K562 (cell line): ENCODE measurements around the gene LRCH1. TPM values are rescaled to one million over a fixed set of nuclear protein-coding genes. Genes with fewer than 3 reads are reported as not detected.
A peak's percentile ranks its signal among the peaks of the same experiment; 100 is the strongest.

Experiments
- ATAC-seq: fragments of 200-7000 bp; cut with Tn5 transposase; 3 replicates; pipeline ENCODE4 v1.9.1; 2020; ENCODE audit warnings: moderate library complexity
- BruUV-seq: library from RNA; stranded (reverse); fragments of 400-500 nt; replicated peaks from 2 replicates; lab custom pipeline; 2021; lab: Mats Ljungman, UMichigan
- CTCF ChIA-PET: fragments of 300-600 bp; formaldehyde crosslinking; extraction: SDS; loops from one replicate; lab custom pipeline; 2021; ENCODE audit warnings: low intra/inter-chr PET ratio; lab: Yijun Ruan, JAX
- POLR2A ChIA-PET: fragments of 300-600, 350-650 bp; sonication (Branson Sonifier 250); formaldehyde crosslinking; extraction: SDS; loops from one replicate; lab custom pipeline; 2021; ENCODE audit warnings: antibody characterized with exemption, inconsistent platforms; lab: Yijun Ruan, JAX
- DNase-seq, 4 experiments: peaks; one replicate each; pipeline versions ENCODE4 v3.0.0 to v3.0.0-alpha.2; 2011 to 2018; ENCODE audit warnings: low spot score in 3 of 4, mixed read lengths in 3 of 4; ENCODE audit errors: extremely low read depth in 1 of 4
- FAIRE-seq: peaks from 2 replicates; lab custom pipeline; 2011; peaks lifted over from hg19 to GRCh38; lab: Jason Lieb, UNC
- H2AFZ ChIP-seq: 2 replicates; pipeline ENCODE4 v1.6.0; 2011; ENCODE audit warnings: low read depth, low read length, control low read depth, inconsistent platforms
- H3K27ac ChIP-seq: fragments of 200-600 bp; 3 replicates; pipeline ENCODE4 v1.8.0; 2011; ENCODE audit warnings: low read depth, mild to moderate bottlenecking, control low read depth, inconsistent platforms, low read length, moderate library complexity, mixed read lengths; ENCODE audit errors: extremely low read depth
- H3K27me3 ChIP-seq, 2 experiments: fragments of 300-600 bp in 1 of 2; 2 replicates in 1 of 2; 3 replicates in 1 of 2; pipeline versions ENCODE4 v1.6.0 to v1.8.0; 2011; ENCODE audit warnings: inconsistent platforms in 2 of 2, low read length in 2 of 2, mild to moderate bottlenecking in 1 of 2, mixed read lengths in 1 of 2, moderate library complexity in 1 of 2; ENCODE audit not compliant: control insufficient read depth in 2 of 2, insufficient read depth in 2 of 2
- H3K36me3 ChIP-seq: fragments of 300-600 bp; 3 replicates; pipeline ENCODE4 v1.8.0; 2011; ENCODE audit warnings: mild to moderate bottlenecking, low read length, inconsistent platforms; ENCODE audit not compliant: control insufficient read depth, insufficient read depth
- H3K4me1 ChIP-seq, 2 experiments: fragments of 200-600 bp in 1 of 2; replicated peaks in 1 of 2; 2 replicates in 1 of 2; 3 replicates in 1 of 2; pipeline versions ENCODE4 v1.5.1 to v1.8.0; 2011; ENCODE audit warnings: inconsistent platforms in 2 of 2, low read length in 2 of 2, mild to moderate bottlenecking in 1 of 2, mixed read lengths in 1 of 2, moderate library complexity in 1 of 2; ENCODE audit not compliant: control insufficient read depth in 2 of 2, insufficient read depth in 2 of 2
- H3K4me2 ChIP-seq: 2 replicates; pipeline ENCODE4 v1.6.1; 2011; ENCODE audit warnings: low read length, control low read depth, inconsistent platforms, mixed read lengths; ENCODE audit not compliant: insufficient read depth
- H3K4me3 ChIP-seq: fragments of 200-600 bp; sonication (generic), shearing (Covaris generic); 2 replicates; pipeline ENCODE4 v1.5.1; 2016; ENCODE audit warnings: control low read depth, inconsistent platforms
- H3K79me2 ChIP-seq: fragments of 200-600 bp; 3 replicates; pipeline ENCODE4 v1.8.0; 2011; ENCODE audit warnings: low read length, inconsistent platforms; ENCODE audit not compliant: control insufficient read depth, insufficient read depth
- H3K9ac ChIP-seq, 2 experiments: 2 replicates each; pipeline versions ENCODE4 v1.6.0 to v1.6.1; 2011; ENCODE audit warnings: low read depth in 2 of 2, low read length in 2 of 2, control low read depth in 1 of 2, inconsistent platforms in 1 of 2, mild to moderate bottlenecking in 1 of 2, mixed read lengths in 1 of 2; ENCODE audit not compliant: insufficient read depth in 1 of 2
- H3K9me1 ChIP-seq: one replicate; pipeline ENCODE4 v1.6.0; 2011; ENCODE audit warnings: inconsistent platforms, mild to moderate bottlenecking, low read length, moderate library complexity; ENCODE audit not compliant: control insufficient read depth, insufficient read depth
- H3K9me3 ChIP-seq: replicated peaks from 2 replicates; pipeline ENCODE4 v1.5.1; 2011; ENCODE audit warnings: low read depth, low read length, inconsistent platforms; ENCODE audit not compliant: control insufficient read depth, insufficient read depth
- H4K20me1 ChIP-seq: replicated peaks from 2 replicates; pipeline ENCODE4 v1.6.1; 2011; ENCODE audit warnings: low read length, inconsistent platforms, mixed read lengths; ENCODE audit not compliant: control insufficient read depth, insufficient read depth
- CBFA2T3 ChIP-seq: fragments of 450-650 bp; IDR thresholded peaks from 2 replicates; pipeline ENCODE4 v1.6.1; 2017
- CSDE1 ChIP-seq, 2 experiments: fragments of 450-650 bp; IDR thresholded peaks; 2 replicates each; pipeline ENCODE4 v1.6.1; 2016; ENCODE audit warnings: mild to moderate bottlenecking in 1 of 2
- DNMT1 ChIP-seq: fragments of 450-650 bp; IDR thresholded peaks from 2 replicates; pipeline ENCODE4 v1.6.1; 2016; ENCODE audit warnings: antibody characterized with exemption, mild to moderate bottlenecking
- MYBL2 ChIP-seq, 2 experiments: fragments of 450-650 bp in 1 of 2; sonication (generic) in 1 of 2; formaldehyde crosslinking in 1 of 2; IDR thresholded peaks; 2 replicates each; pipeline versions ENCODE4 v1.6.1 to v1.8.1; 2017 to 2022; ENCODE audit warnings: borderline replicate concordance in 1 of 2, inconsistent platforms in 1 of 2, low read depth in 1 of 2, mild to moderate bottlenecking in 1 of 2, missing genetic modification reagents in 1 of 2, moderate library complexity in 1 of 2
- PBX2 ChIP-seq, 2 experiments: IDR thresholded peaks in 1 of 2; conservative IDR thresholded peaks in 1 of 2; 2 replicates each; pipeline ENCODE4 v1.6.1; 2016; ENCODE audit warnings: low read depth in 2 of 2, mild to moderate bottlenecking in 1 of 2, missing compliant biosample characterization in 1 of 2, missing genetic modification characterization in 1 of 2, moderate library complexity in 1 of 2
- SMARCE1 ChIP-seq: fragments of 450-650 bp; IDR thresholded peaks from 2 replicates; pipeline ENCODE4 v1.7.1; 2016; ENCODE audit warnings: mild to moderate bottlenecking
- ZNF384 ChIP-seq: IDR thresholded peaks from 2 replicates; pipeline ENCODE4 v1.6.1; 2012; ENCODE audit warnings: low read depth, low read length, improper control_type of control experiment
- WGBS: fragments of 100-300 bp; shearing (Covaris generic); methylation state at CpG from one replicate; pipeline ENCODE4 v1.1.6; 2016; ENCODE audit warnings: low coverage, mixed read lengths; ENCODE audit not compliant: insufficient coverage; ENCODE audit errors: missing lambda C conversion rate; 5-methylcytosine and 5-hydroxymethylcytosine counted together
- in situ Hi-C: fragments of 300-500 bp; cut with MboI; formaldehyde crosslinking; loops from 4 replicates; pipeline ENCODE4 v1.15.0; 2018; ENCODE audit warnings: inconsistent platforms, mixed read lengths
- intact Hi-C: fragments of 100-400 bp; cut with micrococcal nuclease; formaldehyde crosslinking; loops from 2 replicates; pipeline ENCODE4 v1.14.2; 2022
- polyA plus RNA-seq, 8 experiments: library from polyadenylated mRNA; depleted of rRNA in 4 of 8; stranded (reverse) in 5 of 8; unstranded in 3 of 8; fragments of >200 nt; fragmentation: Nextera tagmentation in 2 of 8; fragmentation: Illumina TruSeq in 1 of 8; extraction: Ambion mirVana in 2 of 8; extraction: Trizol in 1 of 8; gene quantifications; 2 replicates each; pipeline versions ENCODE4 v1.2.1 to v1.2.3, GENCODE V29; 2011 to 2014; ENCODE audit warnings: inconsistent platforms in 1 of 8, missing spikeins in 1 of 8
- total RNA-seq, 7 experiments: library from RNA; depleted of rRNA in 6 of 7; stranded (reverse); fragments of >200 nt in 6 of 7; fragmentation: Illumina TruSeq in 2 of 7; extraction: Trizol in 2 of 7; gene quantifications; 2 replicates each; pipeline versions ENCODE4 v1.2.1 to v1.2.3, GENCODE V29; 2011 to 2021; ENCODE audit warnings: low replicate concordance in 1 of 7
- TF ChIP-seq, protein P1 (sequence below), 2 experiments: IDR thresholded peaks; 2 replicates each; pipeline ENCODE4 v1.6.1; 2012; ENCODE audit warnings: improper control_type of control experiment in 2 of 2, low read depth in 2 of 2, low read length in 2 of 2, borderline replicate concordance in 1 of 2

The LRCH1 gene
- total and polyA plus RNA-seq, 9 of the 15 experiments (the other 6 are each of a cell fraction or from before 2014, with no cell fraction given), result 1.1 to 6.8 (median 3.7) TPM

GRCh38 chr13:46586751-46587514, 34.0 kb downstream of the LRCH1 start:
- Histone ChIP-seq H4K20me1 (0 out of 2 replicates have a peak, but pooled peaks cover under 1% of the 10 kb centered on the region), H3K4me2 (no peak overlapping the region), H3K9me3 (no peaks in the 10 kb centered on the region), H3K9me1 (peaks cover 5% of the 10 kb centered on the region), H3K4me1 (no peaks in the 10 kb centered on the region), H3K27me3 (no peaks in the 10 kb centered on the region), H3K4me3 (no peak overlapping the region), H3K9ac (no peak overlapping the region), H2AFZ (no peak overlapping the region), H3K79me2 (peaks cover 10% of the 10 kb centered on the region; the same call in 2 of the 3 replicates), H3K27ac (no peak overlapping the region), H3K36me3 (no peaks in the 10 kb centered on the region)
- CTCF ChIA-PET, result no interaction called here
- no TSS peak for BruUV-seq
- in situ Hi-C loops (no loop called here), intact Hi-C loops (no loop called here)
- no peak for TF ChIP-seq SMARCE1
- TF ChIP-seq CBFA2T3, result peak; percentile 33; the same call in 1 of the 2 replicates
- ATAC-seq (no peak), FAIRE-seq (no peak), DNase-seq (no peak)
- 34% methylated on average over 7 of the region's 7 CpGs for WGBS
- POLR2A ChIA-PET, result no interaction called here

GRCh38 chr13:46587807-46588418, 34.9 kb downstream of the LRCH1 start:
- ChIA-PET CTCF (no interaction called here), POLR2A (no interaction called here)
- Histone ChIP-seq H3K4me3 (no peak overlapping the region), H3K9me1 (peaks cover 5% of the 10 kb centered on the region), H4K20me1 (peaks cover 9% of the 10 kb centered on the region; the same call in 1 of the 2 replicates), H3K79me2 (peaks cover 10% of the 10 kb centered on the region; the same call in 2 of the 3 replicates), H3K9me3 (no peaks in the 10 kb centered on the region), H3K27ac (no peak overlapping the region), H3K36me3 (no peaks in the 10 kb centered on the region), H2AFZ (no peak overlapping the region), H3K4me1 (no peaks in the 10 kb centered on the region), H3K27me3 (no peaks in the 10 kb centered on the region), H3K4me2 (no peak overlapping the region), H3K9ac (no peak overlapping the region)
- BruUV-seq, result no TSS peak
- intact Hi-C loops, result no loop called here
- ATAC-seq, result no peak
- in situ Hi-C loops, result no loop called here
- 58% methylated on average over 4 of the region's 4 CpGs for WGBS
- FAIRE-seq, result no peak
- no peak for DNase-seq
- TF ChIP-seq ZNF384 (no peak), MYBL2 (IDR thresholded peaks at IDR 0.05; ENCODE audit: low read depth) (no peak), MYBL2 (CRISPR knock-in tag; IDR thresholded peaks at IDR 0.05; ENCODE audit: borderline replicate concordance) (no peak), CSDE1 (IDR thresholded peaks at IDR 0.05) (no peak), PBX2 (CRISPR knock-in tag; IDR thresholded peaks at IDR 0.05; ENCODE audit: low read depth) (no peak), PBX2 (tag; conservative IDR thresholded peaks at IDR 0.05; ENCODE audit: low read depth) (no peak), DNMT1 (no peak)
- TF ChIP-seq, protein P1, sequence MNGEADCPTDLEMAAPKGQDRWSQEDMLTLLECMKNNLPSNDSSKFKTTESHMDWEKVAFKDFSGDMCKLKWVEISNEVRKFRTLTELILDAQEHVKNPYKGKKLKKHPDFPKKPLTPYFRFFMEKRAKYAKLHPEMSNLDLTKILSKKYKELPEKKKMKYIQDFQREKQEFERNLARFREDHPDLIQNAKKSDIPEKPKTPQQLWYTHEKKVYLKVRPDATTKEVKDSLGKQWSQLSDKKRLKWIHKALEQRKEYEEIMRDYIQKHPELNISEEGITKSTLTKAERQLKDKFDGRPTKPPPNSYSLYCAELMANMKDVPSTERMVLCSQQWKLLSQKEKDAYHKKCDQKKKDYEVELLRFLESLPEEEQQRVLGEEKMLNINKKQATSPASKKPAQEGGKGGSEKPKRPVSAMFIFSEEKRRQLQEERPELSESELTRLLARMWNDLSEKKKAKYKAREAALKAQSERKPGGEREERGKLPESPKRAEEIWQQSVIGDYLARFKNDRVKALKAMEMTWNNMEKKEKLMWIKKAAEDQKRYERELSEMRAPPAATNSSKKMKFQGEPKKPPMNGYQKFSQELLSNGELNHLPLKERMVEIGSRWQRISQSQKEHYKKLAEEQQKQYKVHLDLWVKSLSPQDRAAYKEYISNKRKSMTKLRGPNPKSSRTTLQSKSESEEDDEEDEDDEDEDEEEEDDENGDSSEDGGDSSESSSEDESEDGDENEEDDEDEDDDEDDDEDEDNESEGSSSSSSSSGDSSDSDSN (IDR thresholded peaks at IDR 0.05; ENCODE audit: borderline replicate concordance in 1 of 2, low read depth in 2 of 2, low read length in 2 of 2), result no peak
